SK-N-SH (cell line): ENCODE results near the gene PTPN14. TPM values are rescaled to one million over a fixed set of nuclear protein-coding genes. Genes with fewer than 3 reads are reported as not detected.

Experiments used
- CTCF ChIA-PET: fragments of 300-600, 350-600 bp; formaldehyde crosslinking; extraction: SDS; loops from one replicate; lab custom pipeline; 2021; lab: Yijun Ruan, JAX
- POLR2A ChIA-PET: fragments of 350-600 bp; sonication (Branson Sonifier 250); formaldehyde crosslinking; extraction: SDS; loops from one replicate; lab custom pipeline; 2020; ENCODE audit warnings: antibody characterized with exemption, inconsistent platforms; lab: Yijun Ruan, JAX
- DNase-seq: peaks from one replicate; pipeline ENCODE4 v3.0.0; 2012
- H2AFZ ChIP-seq: fragments of 200-600 bp; sonication (generic); 2 replicates; pipeline ENCODE4 v1.8.1; 2016; ENCODE audit warnings: antibody characterized with exemption, mild to moderate bottlenecking, low read depth
- H3F3A ChIP-seq: fragments of 200-600 bp; sonication (generic); replicated peaks from 2 replicates; pipeline ENCODE3; 2016; ENCODE audit warnings: antibody characterized with exemption, mild to moderate bottlenecking; ENCODE audit not compliant: insufficient read depth
- H3K27ac ChIP-seq, 2 experiments: fragments of 200-500 bp in 1 of 2; fragments of 200-600 bp in 1 of 2; sonication (Bioruptor generic) in 1 of 2; sonication (generic), shearing (Covaris generic) in 1 of 2; 2 replicates each; pipeline versions ENCODE4 v1.5.1 to v1.6.1; 2014 to 2016; ENCODE audit warnings: low read depth in 2 of 2, inconsistent platforms in 1 of 2, low read length in 1 of 2, mild to moderate bottlenecking in 1 of 2, mixed read lengths in 1 of 2
- H3K27me3 ChIP-seq: fragments of 200-600 bp; sonication (generic), shearing (Covaris generic); 2 replicates; pipeline ENCODE4 v1.6.1; 2016; ENCODE audit warnings: mixed run types; ENCODE audit not compliant: insufficient read depth
- H3K36me3 ChIP-seq, 2 experiments: fragments of 200-500 bp in 1 of 2; fragments of 200-600 bp in 1 of 2; sonication (Bioruptor generic) in 1 of 2; sonication (generic) in 1 of 2; replicated peaks in 1 of 2; 2 replicates each; pipeline versions ENCODE3 to v1.5.1; 2014 to 2016; ENCODE audit warnings: low read length in 1 of 2, mild to moderate bottlenecking in 1 of 2; ENCODE audit not compliant: insufficient read depth in 2 of 2, control insufficient read depth in 1 of 2
- H3K4me1 ChIP-seq, 2 experiments: fragments of 200-500 bp in 1 of 2; fragments of 200-600 bp in 1 of 2; sonication (Bioruptor generic) in 1 of 2; sonication (generic), shearing (Covaris generic) in 1 of 2; 2 replicates each; pipeline versions ENCODE4 v1.5.1 to v1.6.1; 2014 to 2016; ENCODE audit warnings: low read depth in 1 of 2, low read length in 1 of 2, mixed run types in 1 of 2; ENCODE audit not compliant: insufficient read depth in 2 of 2, control insufficient read depth in 1 of 2
- H3K4me2 ChIP-seq: fragments of 200-600 bp; sonication (generic), shearing (Covaris generic); 2 replicates; pipeline ENCODE4 v1.6.1; 2017; ENCODE audit warnings: mixed run types
- H3K4me3 ChIP-seq, 2 experiments: fragments of 200-500 bp in 1 of 2; fragments of 200-600 bp in 1 of 2; sonication (Bioruptor generic) in 1 of 2; sonication (generic), shearing (Covaris generic) in 1 of 2; 2 replicates each; pipeline versions ENCODE4 v1.5.1 to v1.8.1; 2014 to 2016; ENCODE audit warnings: low read depth in 2 of 2, inconsistent platforms in 1 of 2, low read length in 1 of 2, mild to moderate bottlenecking in 1 of 2, mixed read lengths in 1 of 2, moderate library complexity in 1 of 2
- H3K79me2 ChIP-seq: fragments of 200-600 bp; sonication (generic); 2 replicates; pipeline ENCODE4 v1.8.1; 2017; ENCODE audit warnings: mild to moderate bottlenecking; ENCODE audit not compliant: insufficient read depth
- H3K9ac ChIP-seq: fragments of 200-600 bp; sonication (generic); 2 replicates; pipeline ENCODE4 v1.6.1; 2017; ENCODE audit warnings: mixed run types
- H3K9me2 ChIP-seq: fragments of 200-600 bp; sonication (generic); 2 replicates; pipeline ENCODE4 v1.6.1; 2017; ENCODE audit warnings: mixed run types
- H3K9me3 ChIP-seq: fragments of 200-600 bp; sonication (generic); 2 replicates; pipeline ENCODE4 v1.6.1; 2017; ENCODE audit warnings: mixed run types, mild to moderate bottlenecking, moderate library complexity
- H4K20me1 ChIP-seq: fragments of 200-600 bp; sonication (generic); 2 replicates; pipeline ENCODE4 v1.6.1; 2017; ENCODE audit warnings: mild to moderate bottlenecking, mixed run types; ENCODE audit not compliant: insufficient read depth
- CHD2 ChIP-seq: fragments of 150-350 bp; IDR thresholded peaks from 2 replicates; pipeline ENCODE4 v1.6.1; 2018; ENCODE audit warnings: low read length; ENCODE audit not compliant: partially characterized antibody
- CTCF ChIP-seq: fragments of 200-600 bp; sonication (generic); IDR thresholded peaks from 2 replicates; pipeline ENCODE4 v1.6.1; 2017; ENCODE audit warnings: antibody characterized with exemption, mild to moderate bottlenecking, moderate library complexity
- ELF1 ChIP-seq: IDR thresholded peaks from 2 replicates; pipeline ENCODE4 v1.4.0; 2012
- EP300 ChIP-seq, 2 experiments: IDR thresholded peaks; 2 replicates each; pipeline versions ENCODE4 v1.4.0 to v1.6.1; 2012; ENCODE audit warnings: borderline replicate concordance in 1 of 2, low read depth in 1 of 2, low read length in 1 of 2
- FOXJ3 ChIP-seq: sonication (generic); formaldehyde crosslinking; IDR thresholded peaks from 2 replicates; pipeline ENCODE4 v1.5.1; 2020; ENCODE audit warnings: mild to moderate bottlenecking, missing genetic modification reagents
- FOXM1 ChIP-seq: IDR thresholded peaks from 2 replicates; pipeline ENCODE4 v1.4.0; 2012; ENCODE audit warnings: low read depth, mild to moderate bottlenecking
- GATA2 ChIP-seq: sonication (generic); formaldehyde crosslinking; IDR thresholded peaks from 2 replicates; pipeline ENCODE4 v1.5.0; 2020; ENCODE audit warnings: mild to moderate bottlenecking, missing genetic modification reagents
- MAX ChIP-seq: IDR thresholded peaks from 2 replicates; pipeline ENCODE4 v1.4.0; 2012; ENCODE audit warnings: low read depth
- MXI1 ChIP-seq: IDR thresholded peaks from 2 replicates; pipeline ENCODE4 v1.6.1; 2012; ENCODE audit warnings: mild to moderate bottlenecking, low read depth, low read length, improper control_type of control experiment
- PBX3 ChIP-seq: IDR thresholded peaks from 2 replicates; pipeline ENCODE4; 2012
- RCOR1 ChIP-seq: fragments of 150-350 bp; IDR thresholded peaks from 2 replicates; pipeline ENCODE4 v1.6.1; 2017; ENCODE audit warnings: antibody characterized with exemption, low read length
- RXRA ChIP-seq: IDR thresholded peaks from 2 replicates; pipeline ENCODE4 v1.4.0; 2012; ENCODE audit warnings: low read depth, mild to moderate bottlenecking, borderline replicate concordance
- SMC3 ChIP-seq: IDR thresholded peaks from 2 replicates; pipeline ENCODE4 v1.6.1; 2012; ENCODE audit warnings: low read depth, low read length, improper control_type of control experiment
- TAF1 ChIP-seq: IDR thresholded peaks from 2 replicates; pipeline ENCODE4 v1.6.1; 2012; ENCODE audit warnings: low read depth, mild to moderate bottlenecking, low read length, moderate library complexity, borderline replicate concordance
- TCF12 ChIP-seq: IDR thresholded peaks from 2 replicates; pipeline ENCODE4 v1.4.0; 2012
- USF1 ChIP-seq: IDR thresholded peaks from 2 replicates; pipeline ENCODE4 v1.4.0; 2012; ENCODE audit warnings: low read depth, borderline replicate concordance
- USF2 ChIP-seq: fragments of 150-350 bp; IDR thresholded peaks from 2 replicates; pipeline ENCODE4 v1.6.1; 2017; ENCODE audit warnings: antibody characterized with exemption, low read length, low read depth, borderline replicate concordance
- YY1 ChIP-seq: IDR thresholded peaks from 2 replicates; pipeline ENCODE4 v1.4.0; 2012; ENCODE audit warnings: low read depth, mild to moderate bottlenecking
- ZBTB33 ChIP-seq: IDR thresholded peaks from 2 replicates; pipeline ENCODE4 v1.4.0; 2012; ENCODE audit warnings: low read depth, borderline replicate concordance
- WGBS: methylation state at CpG from one replicate; pipeline ENCODE4 v1.1.6; 2017; ENCODE audit warnings: low lambda C conversion rate; 5-methylcytosine and 5-hydroxymethylcytosine counted together
- polyA plus RNA-seq, 3 experiments: library from polyadenylated mRNA; depleted of rRNA; stranded (reverse); fragments of >200 nt; gene quantifications; 2 replicates each; pipeline ENCODE4 v1.2.3, GENCODE V29; 2012

Gene PTPN14
- polyA plus RNA-seq, 1 of the 3 experiments (the other 2 are of a cell fraction): 12.8 TPM

GRCh38 chr1:214331180-214331579, 220.2 kb downstream of the PTPN14 start:
- Histone ChIP-seq H3K4me3 (no peak overlapping the region), H3K27me3 (no peaks in the 10 kb centered on the region), H2AFZ (no peak overlapping the region), H3K4me2 (no peak overlapping the region), H3K9me2 (no peaks in the 10 kb centered on the region), H3K4me1 (peaks cover 0 to 7% of the 10 kb centered on the region in 2 experiments; a peak in 1 of 4 replicates), H3K27ac (no peak overlapping the region), H3K9ac (no peak overlapping the region), H3K79me2 (no peaks in the 10 kb centered on the region), H3K9me3 (no peaks in the 10 kb centered on the region), H4K20me1 (no peaks in the 10 kb centered on the region), H3F3A (no peaks in the 10 kb centered on the region), H3K36me3 (peaks cover 0 to 33% of the 10 kb centered on the region in 2 experiments)
- TF ChIP-seq EP300 (IDR thresholded peaks at IDR 0.05; ENCODE audit: borderline replicate concordance in 1 of 2, low read depth in 1 of 2, low read length in 1 of 2): no peak
- no peak for TF ChIP-seq ELF1
- no peak for TF ChIP-seq FOXJ3 (CRISPR knock-in tag)
- TF ChIP-seq CHD2: no peak
- no peak for TF ChIP-seq MAX
- no peak for TF ChIP-seq SMC3
- no peak for TF ChIP-seq CTCF
- TF ChIP-seq PBX3: no peak
- TF ChIP-seq FOXM1: no peak
- TF ChIP-seq YY1: no peak
- no peak for TF ChIP-seq USF1
- TF ChIP-seq MXI1: no peak
- TF ChIP-seq RCOR1: no peak
- no peak for TF ChIP-seq RXRA
- TF ChIP-seq TAF1: no peak
- no peak for TF ChIP-seq USF2
- no peak for TF ChIP-seq TCF12
- no peak for TF ChIP-seq GATA2
- no peak for TF ChIP-seq ZBTB33
- CTCF ChIA-PET: interaction anchor here (0.9 to 13.9 kb wide), 35 partner anchors 9 to 1196 kb away, joined by 3 to 393 read pairs (median 12); partner anchors contain the start of gene PTPN14
- WGBS: 78% methylated on average over 1 of the region's 1 CpG
- POLR2A ChIA-PET: no interaction called here
- no peak for DNase-seq
